MM.1S (cell line): ENCODE measurements around the gene ST6GAL1.
"Not testable (repeated sequence)": the region's sequence is repeated elsewhere in the genome, so short reads cannot be mapped to it uniquely, and the experiment has no call there.

Source experiments
- CTCF ChIP-seq: fragments of 300-600 bp; sonication (generic); IDR thresholded peaks from 2 replicates; pipeline ENCODE4 v1.5.1; 2016; ENCODE audit warnings: antibody characterized with exemption, low read length, mixed read lengths
- EZH2 ChIP-seq: fragments of 300-600 bp; sonication (generic); optimal IDR thresholded peaks from 2 replicates; pipeline ENCODE3; 2017; ENCODE audit warnings: low read depth, mild to moderate bottlenecking, antibody characterized with exemption, low read length, mixed read lengths
- EZH2phosphoT487 ChIP-seq: fragments of 300-600 bp; sonication (generic); IDR thresholded peaks from 2 replicates; pipeline ENCODE4 v1.6.1; 2018; ENCODE audit warnings: antibody characterized with exemption, low read length

GRCh38 chr3:187023340-187023739 is 93.0 kb downstream of the ST6GAL1 start:
- TF ChIP-seq EZH2, CTCF, EZH2phosphoT487: not testable (repeated sequence)
